Activated CD8-positive, alpha-beta T cell treated with anti-CD3 and anti-CD28 coated beads, Interleukin-2, amount 10 ng/mL, durations not matched to agents 7 days and 5 days (primary cell): ENCODE data around the gene FAM131A. TPM values are rescaled to one million over a fixed set of nuclear protein-coding genes. Genes with fewer than 3 reads are reported as not detected.

Experiments
- ATAC-seq: fragments of 150-1000 bp; cut with Tn5 transposase; one replicate; pipeline ENCODE4 v1.10.0; 2021; ENCODE audit warnings: moderate library complexity
- CTCF ChIA-PET: fragments of 350-600 bp; sonication (Branson Sonifier 250); formaldehyde crosslinking; loops from one replicate; lab custom pipeline; 2021; ENCODE audit warnings: antibody characterized with exemption; lab: Charles Lee
- POLR2A ChIA-PET: fragments of 350-600 bp; sonication (Branson Sonifier 250); formaldehyde crosslinking; loops from one replicate; lab custom pipeline; 2021; ENCODE audit warnings: antibody characterized with exemption; lab: Charles Lee
- DNase-seq: peaks from one replicate; pipeline ENCODE4 v3.0.0-alpha.2; 2020
- H3K27ac Mint-ChIP-seq: one replicate; pipeline ENCODE4 v1.8.0; 2021; ENCODE audit warnings: mild to moderate bottlenecking, mixed read lengths
- H3K27me3 Mint-ChIP-seq: one replicate; pipeline ENCODE4 v1.8.0; 2021; ENCODE audit warnings: low read depth, mixed read lengths
- H3K36me3 Mint-ChIP-seq: one replicate; pipeline ENCODE4 v1.8.0; 2021; ENCODE audit warnings: low read depth, mixed read lengths
- H3K4me1 Mint-ChIP-seq: one replicate; pipeline ENCODE4 v1.8.0; 2021; ENCODE audit warnings: low read depth, mixed read lengths
- H3K4me3 Mint-ChIP-seq: one replicate; pipeline ENCODE4 v1.8.0; 2021; ENCODE audit warnings: mild to moderate bottlenecking, mixed read lengths
- H3K9me3 Mint-ChIP-seq: one replicate; pipeline ENCODE4 v1.8.0; 2022; ENCODE audit warnings: mixed read lengths; ENCODE audit not compliant: insufficient read depth
- total RNA-seq, 2 experiments: library from RNA; stranded (reverse); gene quantifications; one replicate each; pipeline ENCODE4 v1.2.3, GENCODE V29; 2021

Gene FAM131A
- total RNA-seq, 2 experiments from 2014 or later = 3.1 to 3.2 TPM

- H3K36me3 Mint-ChIP-seq = no peaks in the 10 kb centered on the region
- ATAC-seq (no peak), DNase-seq (no peak)
- H3K4me1 Mint-ChIP-seq = peaks cover 6% of the 10 kb centered on the region
- ChIA-PET POLR2A (interaction anchor here (1.3 kb wide), 1 partner anchor 9 kb away, joined by 4 read pairs; no protein-coding TSS in a partner anchor), CTCF (interaction anchor here (0.8 to 4.1 kb wide), 12 partner anchors 10 to 189 kb away, joined by 3 to 22 read pairs (median 4); partner anchors contain the start of gene EEF1AKMT4)
- no peaks in the 10 kb centered on the region for H3K9me3 Mint-ChIP-seq
- no peaks in the 10 kb centered on the region for H3K27me3 Mint-ChIP-seq
- H3K27ac Mint-ChIP-seq = no peak overlapping the region
- no peak overlapping the region for H3K4me3 Mint-ChIP-seq
These were observed 15.6 kb downstream of the FAM131A start for GRCh38 chr3:184352897-184353545.

GRCh38 chr3:184353546-184353941, 16.1 kb downstream of the FAM131A start:
- CTCF ChIA-PET = interaction anchor here (0.5 to 4.1 kb wide), 18 partner anchors 9 to 192 kb away, joined by 3 to 22 read pairs (median 4); partner anchors contain the start of genes EEF1AKMT4 and FAM131A
- DNase-seq = no peak
- Mint-ChIP-seq H3K4me1 (peaks cover 6% of the 10 kb centered on the region), H3K27me3 (no peaks in the 10 kb centered on the region), H3K9me3 (no peaks in the 10 kb centered on the region), H3K36me3 (no peaks in the 10 kb centered on the region), H3K27ac (no peak overlapping the region), H3K4me3 (no peak overlapping the region)
- no peak for ATAC-seq
- POLR2A ChIA-PET = interaction anchor here (0.8 kb wide), 1 partner anchor 29 kb away, joined by 3 read pairs; no protein-coding TSS in a partner anchor

GRCh38 chr3:184354121-184354728, 16.8 kb downstream of the FAM131A start:
- POLR2A ChIA-PET = interaction anchor here (0.8 kb wide), 1 partner anchor 30 kb away, joined by 3 read pairs; no protein-coding TSS in a partner anchor
- ATAC-seq = peak; percentile 73
- Mint-ChIP-seq H3K9me3 (no peaks in the 10 kb centered on the region), H3K27me3 (no peaks in the 10 kb centered on the region), H3K36me3 (no peaks in the 10 kb centered on the region), H3K4me3 (no peak overlapping the region), H3K4me1 (peaks cover 6% of the 10 kb centered on the region), H3K27ac (peak overlapping the region; percentile 63)
- CTCF ChIA-PET = interaction anchor here (0.5 to 4.1 kb wide), 20 partner anchors 8 to 1282 kb away, joined by 3 to 22 read pairs (median 4); partner anchors contain the start of genes EEF1AKMT4 and FAM131A
- peak; percentile 63 for DNase-seq

GRCh38 chr3:184354754-184355153, 17.4 kb downstream of the FAM131A start:
- CTCF ChIA-PET = interaction anchor here (0.7 to 4.1 kb wide), 4 partner anchors 14 to 206 kb away, joined by 3 to 22 read pairs (median 4); no protein-coding TSS in a partner anchor
- POLR2A ChIA-PET = no interaction called here

GRCh38 chr3:184355261-184356040, 18.1 kb downstream of the FAM131A start:
- no peaks in the 10 kb centered on the region for H3K36me3 Mint-ChIP-seq
- ChIA-PET POLR2A (no interaction called here), CTCF (interaction anchor here (0.7 to 4.1 kb wide), 4 partner anchors 14 to 206 kb away, joined by 3 to 22 read pairs (median 4); no protein-coding TSS in a partner anchor)
- no peak for DNase-seq
- H3K4me3 Mint-ChIP-seq = no peak overlapping the region
- peaks cover 12% of the 10 kb centered on the region for H3K4me1 Mint-ChIP-seq
- no peak for ATAC-seq
- H3K27ac Mint-ChIP-seq = no peak overlapping the region
- H3K27me3 Mint-ChIP-seq = no peaks in the 10 kb centered on the region
- no peaks in the 10 kb centered on the region for H3K9me3 Mint-ChIP-seq

More at GRCh38 chr3:184354754-184355153, 17.4 kb downstream of the FAM131A start:
- DNase-seq = no peak
- Mint-ChIP-seq H3K9me3 (no peaks in the 10 kb centered on the region), H3K36me3 (no peaks in the 10 kb centered on the region), H3K27ac (no peak overlapping the region), H3K27me3 (no peaks in the 10 kb centered on the region), H3K4me3 (no peak overlapping the region), H3K4me1 (peaks cover 6% of the 10 kb centered on the region)
- no peak for ATAC-seq

GRCh38 chr3:184357248-184358123, 20.1 kb downstream of the FAM131A start:
- DNase-seq (no peak), ATAC-seq (no peak)
- Mint-ChIP-seq H3K27ac (no peak overlapping the region), H3K4me1 (peaks cover 18% of the 10 kb centered on the region), H3K4me3 (no peak overlapping the region), H3K9me3 (no peaks in the 10 kb centered on the region), H3K36me3 (no peaks in the 10 kb centered on the region), H3K27me3 (no peaks in the 10 kb centered on the region)
- ChIA-PET POLR2A (no interaction called here), CTCF (interaction anchor here (0.6 kb wide), 1 partner anchor 67 kb away, joined by 3 read pairs; no protein-coding TSS in a partner anchor)

- no peak for ATAC-seq
- no peak overlapping the region for H3K4me3 Mint-ChIP-seq
- H3K9me3 Mint-ChIP-seq = no peaks in the 10 kb centered on the region
- no peak for DNase-seq
- H3K27ac Mint-ChIP-seq = no peak overlapping the region
- ChIA-PET CTCF (interaction anchor here (2.8 kb wide), 1 partner anchor 14 kb away, joined by 12 read pairs; no protein-coding TSS in a partner anchor), POLR2A (no interaction called here)
- H3K27me3 Mint-ChIP-seq = no peaks in the 10 kb centered on the region
- peaks cover under 1% of the 10 kb centered on the region for H3K36me3 Mint-ChIP-seq
- peaks cover 18% of the 10 kb centered on the region for H3K4me1 Mint-ChIP-seq
These were observed 20.8 kb downstream of the FAM131A start for GRCh38 chr3:184358124-184358767.

GRCh38 chr3:184358921-184359350, 21.5 kb downstream of the FAM131A start:
- no peaks in the 10 kb centered on the region for H3K27me3 Mint-ChIP-seq
- no peaks in the 10 kb centered on the region for H3K9me3 Mint-ChIP-seq
- ChIA-PET CTCF (interaction anchor here (2.8 kb wide), 1 partner anchor 13 kb away, joined by 12 read pairs; no protein-coding TSS in a partner anchor), POLR2A (no interaction called here)
- ATAC-seq (no peak), DNase-seq (no peak)
- H3K4me1 Mint-ChIP-seq = peaks cover 16% of the 10 kb centered on the region
- H3K27ac Mint-ChIP-seq = no peak overlapping the region
- peaks cover 2% of the 10 kb centered on the region for H3K36me3 Mint-ChIP-seq
- H3K4me3 Mint-ChIP-seq = no peak overlapping the region

GRCh38 chr3:184359610-184360009, 22.2 kb downstream of the FAM131A start:
- CTCF ChIA-PET = interaction anchor here (2.8 kb wide), 1 partner anchor 12 kb away, joined by 12 read pairs; no protein-coding TSS in a partner anchor
- Mint-ChIP-seq H3K9me3 (no peaks in the 10 kb centered on the region), H3K27me3 (no peaks in the 10 kb centered on the region), H3K36me3 (peaks cover 6% of the 10 kb centered on the region), H3K27ac (no peak overlapping the region), H3K4me1 (peaks cover 16% of the 10 kb centered on the region), H3K4me3 (no peak overlapping the region)
- POLR2A ChIA-PET = interaction anchor here (0.6 kb wide), 1 partner anchor 12 kb away, joined by 3 read pairs; no protein-coding TSS in a partner anchor
- DNase-seq (no peak), ATAC-seq (no peak)
